ENCODE data around the gene TGFBR3. TPM values are rescaled to one million over a fixed set of nuclear protein-coding genes. Genes with fewer than 3 reads are reported as not detected.
A peak's percentile ranks its signal among the peaks of the same experiment; 100 is the strongest.

Gene TGFBR3
- total RNA-seq, 2 experiments from 2014 or later, result 4.5 to 4.9 TPM

DNA sequence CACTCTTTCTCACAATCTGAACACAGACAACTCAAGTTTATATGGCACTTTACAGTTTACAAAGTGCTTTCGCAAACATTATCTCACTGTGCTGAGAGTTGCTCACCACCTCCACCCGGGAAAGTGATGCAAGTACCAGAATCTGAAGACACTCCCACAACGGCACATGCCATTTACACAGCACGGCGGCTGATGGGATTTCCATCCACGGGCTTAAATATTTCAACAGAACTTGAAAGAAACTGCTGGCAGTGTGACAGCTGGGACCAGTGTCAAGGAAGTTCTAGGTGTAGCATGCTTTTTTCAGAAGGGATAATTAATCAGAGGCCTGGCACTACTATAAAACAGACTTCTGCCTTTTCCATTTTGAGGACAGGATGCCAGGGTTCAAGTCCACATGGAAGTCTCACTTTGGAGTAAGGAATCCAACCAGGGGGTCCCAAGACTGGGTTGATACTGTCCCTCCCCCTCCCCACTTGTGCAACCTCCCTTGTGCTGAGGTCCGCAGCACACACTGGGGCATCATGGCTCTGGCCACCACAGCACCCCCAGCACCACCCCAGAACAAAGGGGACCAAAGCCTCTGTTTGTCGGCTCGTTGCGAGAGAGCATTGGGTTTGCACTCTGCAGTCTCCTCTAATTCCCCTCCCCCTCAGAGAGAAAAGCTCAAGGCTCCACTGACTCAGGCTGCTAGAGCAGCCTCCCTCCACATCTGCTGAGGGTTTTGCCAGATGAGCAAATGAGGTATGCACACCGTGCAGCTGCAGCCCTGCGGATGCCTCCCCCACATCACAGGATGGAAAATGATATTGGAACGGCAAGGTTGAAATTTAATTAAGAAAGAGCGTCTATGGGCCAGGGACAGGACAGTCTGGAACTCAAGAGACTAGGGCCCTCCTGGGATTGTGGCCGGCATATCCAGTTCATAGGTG lies 154.9 kb downstream of the TGFBR3 start:
- Mint-ChIP-seq H3K27ac (peak overlapping the region; percentile 29), H3K4me3 (peak overlapping the region; percentile 10), H3K9me3 (no peaks in the 10 kb centered on the region), H3K4me1 (ENCODE audit: low read depth) (peaks cover 50% of the 10 kb centered on the region), H3K27me3 (no peaks in the 10 kb centered on the region), H3K36me3 (peaks cover 18% of the 10 kb centered on the region)
- intact Hi-C loops (cut with micrococcal nuclease), result loop anchor here (1.0 to 2.0 kb wide), 6 partner anchors 23 to 175 kb away; no protein-coding TSS in a partner anchor
- CTCF ChIA-PET, result interaction anchor here (1.0 to 2.4 kb wide), 4 partner anchors 18 to 447 kb away, joined by 3 to 6 read pairs (median 5); no protein-coding TSS in a partner anchor
- peak; percentile 72 for DNase-seq
- POLR2A ChIA-PET, result interaction anchor here (0.9 to 2.5 kb wide), 4 partner anchors 18 to 74 kb away, joined by 3 to 16 read pairs (median 9); no protein-coding TSS in a partner anchor

DNA sequence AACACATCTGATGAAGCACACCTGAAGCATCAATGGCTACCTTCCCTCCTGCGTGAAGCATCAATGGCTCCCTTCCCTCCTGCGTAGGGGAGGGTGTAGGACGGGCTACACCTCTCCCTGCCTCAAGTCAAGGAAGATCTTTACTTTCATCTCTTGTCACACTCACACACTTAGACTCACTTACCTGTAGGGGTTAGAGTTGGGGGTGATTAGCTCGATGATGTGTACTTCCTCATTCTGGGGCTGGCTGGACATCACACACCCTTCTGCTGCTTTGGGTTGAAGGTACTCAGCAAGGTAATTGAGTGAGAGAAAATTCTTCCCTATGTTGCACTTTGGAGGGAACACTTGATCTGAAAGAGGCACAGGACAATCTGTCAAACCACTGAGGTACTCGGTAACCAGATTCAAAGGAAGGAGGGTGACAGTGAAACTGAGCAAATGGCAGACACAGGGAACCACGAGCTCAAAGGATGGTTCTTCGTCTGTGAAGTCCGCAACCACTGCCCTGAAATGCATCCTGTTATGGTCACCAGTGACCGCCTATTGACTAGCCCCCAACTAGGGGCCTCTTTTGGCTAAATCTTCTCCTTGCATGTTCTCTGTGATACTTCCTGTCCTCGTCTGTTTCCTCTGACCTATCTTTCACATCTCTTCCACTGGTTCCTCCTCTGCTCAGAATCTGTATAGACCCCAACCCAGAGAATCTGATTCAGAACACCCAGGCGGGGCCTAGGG lies 156.2 kb downstream of the TGFBR3 start:
- ChIA-PET POLR2A (interaction anchor here (1.4 to 2.5 kb wide), 2 partner anchors 11 to 17 kb away, joined by 3 to 11 read pairs; no protein-coding TSS in a partner anchor), CTCF (no interaction called here)
- Mint-ChIP-seq H3K4me1 (ENCODE audit: low read depth) (peaks cover 46% of the 10 kb centered on the region), H3K9me3 (no peaks in the 10 kb centered on the region), H3K4me3 (no peak overlapping the region), H3K27me3 (no peaks in the 10 kb centered on the region), H3K27ac (no peak overlapping the region), H3K36me3 (peaks cover 18% of the 10 kb centered on the region)
- DNase-seq, result no peak
- intact Hi-C loops (cut with micrococcal nuclease), result loop anchor here (2.0 kb wide), 1 partner anchor 57 kb away; no protein-coding TSS in a partner anchor

DNA sequence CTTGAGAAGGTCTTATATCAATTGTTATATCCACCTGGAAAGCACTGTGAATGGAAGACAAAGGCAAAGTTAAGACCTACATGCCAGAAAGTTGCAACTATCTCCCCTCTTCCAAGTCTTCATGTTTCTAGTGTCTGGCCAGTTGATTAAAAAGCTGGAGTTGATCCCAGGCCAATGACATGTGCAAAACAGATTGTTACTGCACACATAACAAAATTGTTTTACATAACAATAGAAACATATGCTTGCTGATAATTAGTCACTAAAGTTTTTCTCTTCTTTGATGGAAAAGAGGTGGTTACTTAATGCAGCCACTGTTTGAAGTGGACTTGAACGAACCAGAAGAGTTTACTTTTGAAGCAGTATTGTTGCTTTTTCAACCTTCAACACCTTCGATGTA lies 158.2 kb downstream of the TGFBR3 start:
- intact Hi-C loops (cut with micrococcal nuclease), result no loop called here
- CTCF ChIA-PET, result no interaction called here
- Mint-ChIP-seq H3K4me3 (no peak overlapping the region), H3K9me3 (no peaks in the 10 kb centered on the region), H3K36me3 (peaks cover 18% of the 10 kb centered on the region), H3K4me1 (ENCODE audit: low read depth) (peaks cover 34% of the 10 kb centered on the region), H3K27ac (no peak overlapping the region), H3K27me3 (no peaks in the 10 kb centered on the region)
- DNase-seq, result no peak
- POLR2A ChIA-PET, result no interaction called here

DNA sequence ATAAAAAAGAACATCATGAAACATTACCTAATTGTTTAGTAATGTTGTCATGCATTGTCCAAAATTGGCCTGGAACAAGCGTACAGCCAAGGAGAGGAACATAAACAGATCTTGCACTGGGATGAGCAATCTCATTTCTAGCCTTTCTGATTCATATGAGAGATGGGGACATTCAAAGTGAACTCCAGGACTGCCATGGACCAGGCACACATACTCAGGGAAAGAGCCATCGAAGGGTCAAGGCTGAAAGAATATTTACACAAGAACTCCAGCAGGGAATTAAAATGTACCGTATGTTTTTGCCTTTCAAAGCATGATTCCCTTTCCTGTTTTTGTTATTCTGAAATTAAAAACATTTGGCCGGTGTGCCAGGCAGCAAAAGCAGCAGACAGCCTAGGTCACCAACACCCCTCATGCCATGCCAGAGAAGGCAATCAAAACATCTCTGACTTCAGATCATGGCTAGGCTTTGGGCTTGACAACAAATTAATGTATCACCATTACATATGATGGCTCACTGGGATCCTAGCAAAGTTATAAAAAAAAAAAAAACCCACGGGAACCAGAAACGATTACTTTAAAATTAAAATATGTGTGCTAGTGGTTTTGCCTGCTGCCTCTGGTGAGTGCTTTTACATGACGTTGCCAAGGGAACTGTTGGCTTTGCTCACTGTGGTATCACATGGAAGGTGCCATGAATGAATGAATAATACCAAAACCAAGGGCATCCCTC lies 159.8 kb downstream of the TGFBR3 start:
- CTCF ChIA-PET, result no interaction called here
- no peak for DNase-seq
- Mint-ChIP-seq H3K27me3 (no peaks in the 10 kb centered on the region), H3K4me3 (no peak overlapping the region), H3K9me3 (no peaks in the 10 kb centered on the region), H3K36me3 (peaks cover 22% of the 10 kb centered on the region), H3K27ac (no peak overlapping the region), H3K4me1 (ENCODE audit: low read depth) (peaks cover 18% of the 10 kb centered on the region)
- intact Hi-C loops (cut with micrococcal nuclease), result no loop called here
- POLR2A ChIA-PET, result no interaction called here

DNA sequence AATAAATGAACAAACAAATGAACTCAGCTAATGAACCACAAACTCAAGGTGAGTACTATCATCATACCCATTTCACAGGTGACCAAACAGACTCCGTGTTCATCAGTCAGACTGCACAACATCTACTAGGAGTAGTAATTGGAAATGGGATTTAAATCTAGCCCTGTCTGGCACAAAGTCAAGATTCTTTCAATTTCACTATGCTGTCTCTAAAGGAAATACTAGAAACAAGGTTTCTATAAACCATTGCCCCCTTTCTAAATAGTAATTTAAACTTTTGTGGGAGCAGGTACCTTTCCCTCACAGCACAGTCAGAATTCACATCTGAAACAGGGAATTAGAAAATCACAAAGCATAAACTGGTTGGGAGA lies 160.3 kb downstream of the TGFBR3 start:
- ChIA-PET CTCF (no interaction called here), POLR2A (no interaction called here)
- no peaks in the 10 kb centered on the region for H3K27me3 Mint-ChIP-seq
- no peak for DNase-seq
- intact Hi-C loops (cut with micrococcal nuclease), result no loop called here
- H3K4me3 Mint-ChIP-seq, result no peak overlapping the region
- H3K4me1 Mint-ChIP-seq (ENCODE audit: low read depth), result peaks cover 12% of the 10 kb centered on the region
- no peak overlapping the region for H3K27ac Mint-ChIP-seq
- H3K36me3 Mint-ChIP-seq, result peaks cover 25% of the 10 kb centered on the region
- H3K9me3 Mint-ChIP-seq, result no peaks in the 10 kb centered on the region

DNA sequence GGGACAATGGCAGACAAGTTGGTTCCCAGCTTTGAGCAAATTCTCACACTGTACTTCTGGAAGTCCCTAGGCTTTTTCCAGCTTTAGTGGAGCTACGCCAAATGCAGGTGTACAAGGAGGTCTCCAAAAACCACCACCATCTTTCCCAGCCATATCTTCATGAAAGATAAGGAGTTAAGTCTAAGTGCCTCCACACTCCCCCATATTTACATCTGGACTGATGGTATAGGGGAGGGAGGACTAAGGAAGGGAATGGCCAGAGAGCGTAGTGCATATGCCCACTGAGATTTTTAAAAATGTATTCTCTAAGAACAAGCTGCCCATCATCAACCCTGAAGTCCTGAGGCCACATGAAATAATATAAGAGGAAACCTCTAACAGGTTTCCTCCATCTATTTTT lies 161.3 kb downstream of the TGFBR3 start:
- intact Hi-C loops (cut with micrococcal nuclease), result no loop called here
- H3K36me3 Mint-ChIP-seq, result peaks cover 24% of the 10 kb centered on the region
- no peaks in the 10 kb centered on the region for H3K9me3 Mint-ChIP-seq
- H3K4me1 Mint-ChIP-seq (ENCODE audit: low read depth), result peaks cover 2% of the 10 kb centered on the region
- no peaks in the 10 kb centered on the region for H3K27me3 Mint-ChIP-seq
- no peak overlapping the region for H3K4me3 Mint-ChIP-seq
- DNase-seq, result no peak
- POLR2A ChIA-PET, result no interaction called here
- CTCF ChIA-PET, result interaction anchor here (1.4 kb wide), 1 partner anchor 213 kb away, joined by 4 read pairs; no protein-coding TSS in a partner anchor
- no peak overlapping the region for H3K27ac Mint-ChIP-seq

DNA sequence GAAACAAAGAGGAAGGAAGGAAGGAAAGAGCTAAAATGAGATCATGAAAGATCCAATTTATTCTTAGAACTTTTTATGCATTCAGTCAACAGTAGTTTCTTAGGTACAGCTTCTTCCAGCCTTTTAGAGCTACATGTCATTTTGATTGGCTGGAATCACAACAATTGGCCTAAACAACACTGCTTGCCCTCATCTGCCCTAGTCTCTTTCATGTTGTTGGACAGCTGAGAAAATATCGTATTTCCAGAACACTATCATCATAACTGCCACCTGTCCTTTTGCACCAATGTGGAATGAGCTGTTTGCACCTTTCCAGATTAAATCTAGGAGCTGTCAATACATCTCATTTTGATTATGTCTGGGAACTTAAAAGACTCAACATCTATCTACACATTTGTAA lies 161.7 kb downstream of the TGFBR3 start:
- intact Hi-C loops (cut with micrococcal nuclease), result no loop called here
- ChIA-PET POLR2A (no interaction called here), CTCF (interaction anchor here (1.4 kb wide), 1 partner anchor 213 kb away, joined by 4 read pairs; no protein-coding TSS in a partner anchor)
- Mint-ChIP-seq H3K27ac (no peak overlapping the region), H3K9me3 (no peaks in the 10 kb centered on the region), H3K4me1 (ENCODE audit: low read depth) (peaks cover 2% of the 10 kb centered on the region), H3K36me3 (peaks cover 26% of the 10 kb centered on the region), H3K4me3 (no peak overlapping the region), H3K27me3 (no peaks in the 10 kb centered on the region)
- no peak for DNase-seq

DNA sequence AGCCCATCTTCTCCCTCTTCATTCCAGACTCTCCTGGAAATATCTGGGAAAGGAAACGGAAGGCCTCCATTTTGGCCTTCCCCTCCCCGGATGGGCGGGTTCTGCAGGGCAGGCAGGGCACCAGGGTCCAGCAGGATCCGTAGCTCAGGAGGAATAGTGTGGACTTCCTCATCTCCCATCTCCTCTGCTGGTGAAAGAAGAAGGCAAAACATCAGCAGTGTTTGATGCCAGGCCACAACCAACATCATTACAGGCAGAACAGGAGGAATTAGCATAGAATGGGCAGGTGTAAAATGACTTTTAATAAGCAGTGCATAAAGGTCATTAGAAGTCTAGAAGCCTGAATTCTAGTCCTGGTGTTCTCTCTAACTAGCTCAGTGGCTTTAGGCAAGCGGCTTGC lies 165.9 kb downstream of the TGFBR3 start:
- POLR2A ChIA-PET, result no interaction called here
- no peaks in the 10 kb centered on the region for H3K4me1 Mint-ChIP-seq (ENCODE audit: low read depth)

DNA sequence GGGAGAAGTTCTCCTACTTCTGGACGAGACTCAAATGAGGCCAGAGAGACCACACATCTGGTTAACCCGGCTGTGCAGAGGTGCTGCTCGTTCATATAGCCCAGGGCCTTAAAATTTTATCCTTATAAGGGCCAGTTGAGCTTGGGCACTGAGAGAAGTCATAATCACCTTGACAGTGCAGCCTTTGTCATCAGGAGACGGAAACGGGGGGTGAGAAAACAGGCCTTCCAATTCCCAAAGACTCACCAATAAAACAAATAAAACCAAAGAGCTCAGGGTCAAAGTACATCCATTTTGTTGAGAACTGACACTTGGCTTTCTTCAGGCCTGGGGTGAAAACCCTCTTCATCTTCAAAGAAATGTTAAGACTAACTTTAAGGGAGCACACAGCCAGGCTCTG lies 167.1 kb downstream of the TGFBR3 start:
- no peak overlapping the region for H3K27ac Mint-ChIP-seq
- no peaks in the 10 kb centered on the region for H3K9me3 Mint-ChIP-seq
- peaks cover 2% of the 10 kb centered on the region for H3K4me1 Mint-ChIP-seq (ENCODE audit: low read depth)
- no peak for DNase-seq
- H3K4me3 Mint-ChIP-seq, result no peak overlapping the region
- H3K36me3 Mint-ChIP-seq, result peaks cover 37% of the 10 kb centered on the region
- ChIA-PET CTCF (no interaction called here), POLR2A (interaction anchor here (1.6 kb wide), 1 partner anchor 10 kb away, joined by 3 read pairs; no protein-coding TSS in a partner anchor)
- intact Hi-C loops (cut with micrococcal nuclease), result no loop called here
- no peaks in the 10 kb centered on the region for H3K27me3 Mint-ChIP-seq

More for the DNA sequence above, 165.9 kb downstream of the TGFBR3 start:
- H3K4me3 Mint-ChIP-seq, result no peak overlapping the region
- no peaks in the 10 kb centered on the region for H3K27me3 Mint-ChIP-seq
- DNase-seq, result no peak
- no peaks in the 10 kb centered on the region for H3K9me3 Mint-ChIP-seq
- intact Hi-C loops (cut with micrococcal nuclease), result no loop called here
- no peak overlapping the region for H3K27ac Mint-ChIP-seq
- H3K36me3 Mint-ChIP-seq, result peaks cover 33% of the 10 kb centered on the region
- CTCF ChIA-PET, result no interaction called here

DNA sequence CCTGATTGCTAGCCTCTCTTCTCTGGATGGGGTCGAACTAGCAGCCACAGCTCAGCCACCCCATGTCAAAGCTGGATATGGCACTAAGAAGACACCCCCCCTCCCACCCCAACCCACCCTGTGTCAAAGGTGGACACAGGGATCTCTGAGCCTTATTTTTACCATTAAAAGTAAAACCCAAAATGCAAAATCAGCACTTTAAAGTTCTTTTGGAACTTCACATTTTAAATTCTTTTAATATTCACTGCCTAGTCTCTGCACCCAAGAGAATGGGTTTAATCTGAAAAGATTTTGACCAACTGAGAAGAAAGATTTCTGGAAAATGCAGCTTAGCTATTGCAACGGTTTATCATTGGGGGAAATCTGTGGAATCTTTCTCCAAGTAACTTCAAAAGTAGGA lies 167.6 kb downstream of the TGFBR3 start:
- no peaks in the 10 kb centered on the region for H3K9me3 Mint-ChIP-seq
- CTCF ChIA-PET, result no interaction called here

DNA sequence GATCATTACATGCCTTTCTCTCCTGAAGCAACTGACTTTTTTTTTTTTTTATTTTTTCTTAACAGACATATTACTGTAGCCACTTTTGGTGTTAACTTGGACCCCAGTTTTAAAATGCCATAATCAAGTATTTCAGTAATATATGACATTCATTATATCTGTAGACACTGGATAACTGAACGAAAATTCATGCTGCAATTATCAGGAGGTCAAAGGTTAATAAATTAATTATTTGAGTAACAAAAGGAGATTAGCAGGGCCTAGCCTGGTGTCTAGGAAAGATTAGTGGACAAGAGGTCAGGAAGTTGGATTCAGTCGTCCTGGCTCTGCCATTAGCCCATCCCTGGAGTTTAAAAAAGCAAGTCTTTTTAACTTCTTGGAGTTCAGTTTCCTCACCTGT lies 168.1 kb downstream of the TGFBR3 start:
- Mint-ChIP-seq H3K36me3 (peaks cover 39% of the 10 kb centered on the region), H3K9me3 (no peaks in the 10 kb centered on the region), H3K27ac (no peak overlapping the region), H3K4me3 (no peak overlapping the region), H3K27me3 (no peaks in the 10 kb centered on the region), H3K4me1 (ENCODE audit: low read depth) (peaks cover 12% of the 10 kb centered on the region)
- intact Hi-C loops (cut with micrococcal nuclease), result no loop called here
- POLR2A ChIA-PET, result interaction anchor here (1.6 kb wide), 1 partner anchor 11 kb away, joined by 3 read pairs; no protein-coding TSS in a partner anchor
- no peak for DNase-seq
- CTCF ChIA-PET, result no interaction called here

More for the DNA sequence above, 167.6 kb downstream of the TGFBR3 start:
- no peaks in the 10 kb centered on the region for H3K27me3 Mint-ChIP-seq
- intact Hi-C loops (cut with micrococcal nuclease), result no loop called here
- no peak overlapping the region for H3K4me3 Mint-ChIP-seq
- POLR2A ChIA-PET, result interaction anchor here (1.6 kb wide), 1 partner anchor 11 kb away, joined by 3 read pairs; no protein-coding TSS in a partner anchor
- peaks cover 7% of the 10 kb centered on the region for H3K4me1 Mint-ChIP-seq (ENCODE audit: low read depth)
- peaks cover 37% of the 10 kb centered on the region for H3K36me3 Mint-ChIP-seq
- no peak for DNase-seq
- no peak overlapping the region for H3K27ac Mint-ChIP-seq

DNA sequence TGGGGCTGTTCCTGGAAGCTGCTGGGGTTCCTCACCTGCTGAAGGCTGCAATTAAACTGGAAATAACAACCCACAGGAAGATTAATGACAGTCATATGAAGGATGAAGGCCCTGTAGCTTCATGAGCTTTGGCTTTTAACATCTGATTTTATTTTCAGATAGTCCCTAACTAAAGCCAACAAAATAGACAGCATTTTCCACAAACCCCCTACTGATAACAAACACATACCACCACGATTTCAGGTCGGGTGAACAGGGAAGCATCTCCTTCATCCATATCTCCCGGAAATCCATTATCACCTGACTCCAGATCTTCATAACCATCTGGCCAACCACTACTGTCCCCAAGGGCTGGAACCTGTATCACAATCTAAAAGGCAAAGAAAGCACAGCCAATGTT lies 169.6 kb downstream of the TGFBR3 start:
- DNase-seq, result no peak
- Mint-ChIP-seq H3K36me3 (peaks cover 45% of the 10 kb centered on the region), H3K9me3 (no peaks in the 10 kb centered on the region), H3K4me3 (no peak overlapping the region), H3K4me1 (ENCODE audit: low read depth) (peaks cover 25% of the 10 kb centered on the region), H3K27me3 (no peaks in the 10 kb centered on the region), H3K27ac (no peak overlapping the region)
- intact Hi-C loops (cut with micrococcal nuclease), result no loop called here
- ChIA-PET CTCF (no interaction called here), POLR2A (no interaction called here)

All from activated CD4-positive, alpha-beta memory T cell treated with anti-CD3 and anti-CD28 coated beads for 36 hours (primary cell).